GM19328 (cell line): ENCODE data around the gene PHKB.
"Not testable (repeated sequence)": the region's sequence is repeated elsewhere in the genome, so short reads cannot be mapped to it uniquely, and the experiment has no call there.

ENCODE experiments used
- ATAC-seq: cut with Tn5 transposase; IDR thresholded peaks from one replicate; pipeline ENCODE4 v1.9.1; 2021; ENCODE audit warnings: mild to moderate bottlenecking, moderate library complexity; ENCODE audit not compliant: unreplicated experiment

The PHKB gene

DNA sequence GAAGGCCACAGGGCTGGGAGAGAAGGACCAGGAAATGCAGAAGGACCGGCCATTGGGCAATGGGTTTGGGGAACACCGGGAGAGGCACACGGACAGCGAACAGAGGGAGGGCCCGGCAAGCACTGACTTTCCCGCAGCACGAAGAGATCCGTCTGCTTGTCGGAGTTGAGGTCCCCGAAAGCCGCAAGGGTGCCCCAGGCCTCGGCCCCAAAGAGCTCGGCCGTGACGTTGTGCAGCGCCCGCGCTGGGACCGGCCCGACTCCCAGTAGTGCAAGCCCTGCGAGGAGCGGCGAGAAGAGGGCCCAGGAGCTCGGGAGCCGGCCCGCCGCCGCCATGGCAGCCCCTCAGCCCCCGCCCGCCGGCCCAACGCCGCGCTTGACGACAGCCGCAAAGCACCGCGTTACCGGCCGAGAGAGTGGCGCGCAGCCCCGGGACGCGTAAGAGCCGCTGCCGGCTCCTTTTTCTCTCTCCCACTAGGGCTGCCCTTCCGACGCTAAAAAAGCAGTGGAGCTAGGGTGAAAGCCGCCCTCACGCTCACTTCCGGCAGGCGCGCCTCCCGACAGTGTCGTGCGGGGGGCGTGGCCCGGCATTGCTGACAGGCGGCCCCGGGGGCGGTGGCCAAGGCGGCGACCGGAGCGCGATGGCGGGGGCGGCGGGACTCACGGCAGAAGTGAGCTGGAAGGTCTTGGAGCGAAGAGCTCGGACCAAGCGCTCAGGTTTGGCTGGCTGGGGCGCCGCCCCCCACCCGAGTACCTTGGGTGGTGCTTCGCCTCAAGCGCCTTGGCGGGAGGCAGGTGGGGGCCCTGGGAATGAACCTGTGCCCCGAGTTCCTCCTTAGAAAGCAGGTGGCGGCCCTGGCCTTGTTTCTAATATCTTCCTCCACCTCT, at the start of gene PHKB, which contains the start of gene ITFG1:
Gene PHKB, plus strand, starts transcription at position 621 of the 887 bp plus-strand sequence. Its CDS starts 20 bp downstream, at position 641.
Gene ITFG1, minus strand, starts transcription at position 353 of the 887 bp plus-strand sequence. Its CDS starts 18 bp downstream, at position 335.
- peak; percentile 69 for ATAC-seq

DNA sequence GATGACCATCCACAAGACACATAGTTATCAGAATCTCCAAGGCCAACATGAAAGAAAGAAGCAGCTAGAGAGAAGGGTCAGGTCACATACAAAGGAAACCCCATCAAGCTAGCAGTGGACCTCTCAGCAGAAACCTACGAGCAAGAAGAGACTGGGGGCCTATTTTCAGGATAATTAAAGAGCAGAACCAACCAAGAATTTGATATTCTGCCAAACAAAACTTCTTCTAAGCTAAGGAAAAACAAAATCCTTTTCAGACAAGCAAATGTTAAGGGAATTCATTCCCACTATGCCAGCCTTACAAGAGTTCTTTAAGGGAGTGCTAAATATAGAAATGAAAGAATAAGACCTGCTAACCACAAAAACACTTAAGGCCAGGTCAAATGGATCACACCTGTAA, 48.1 kb upstream of the PHKB start:
- ATAC-seq = no peak

DNA sequence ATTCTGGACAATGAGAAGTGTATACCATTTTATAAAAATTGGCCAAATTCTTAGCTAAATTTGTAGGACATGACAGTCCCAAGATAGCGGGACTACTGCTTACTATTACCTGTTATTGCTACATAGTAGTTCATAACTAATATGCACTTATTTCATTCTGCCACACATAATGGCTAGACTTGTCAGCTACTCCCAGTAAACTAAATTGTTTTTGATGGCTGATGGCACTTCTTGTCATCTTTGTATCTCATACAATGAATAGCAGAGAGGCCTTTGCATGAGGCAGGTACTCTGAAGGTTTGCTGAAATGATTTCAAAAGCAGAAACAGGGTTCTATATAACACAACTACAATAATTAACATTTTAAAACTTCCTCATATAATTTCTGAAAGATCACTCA, 44.3 kb upstream of the PHKB start:
- ATAC-seq = no peak

GRCh38 chr16:47424846-47425245, 36.3 kb upstream of the PHKB start:
- no peak for ATAC-seq

GRCh38 chr16:47426806-47427205, 34.3 kb upstream of the PHKB start:
- ATAC-seq = no peak

DNA sequence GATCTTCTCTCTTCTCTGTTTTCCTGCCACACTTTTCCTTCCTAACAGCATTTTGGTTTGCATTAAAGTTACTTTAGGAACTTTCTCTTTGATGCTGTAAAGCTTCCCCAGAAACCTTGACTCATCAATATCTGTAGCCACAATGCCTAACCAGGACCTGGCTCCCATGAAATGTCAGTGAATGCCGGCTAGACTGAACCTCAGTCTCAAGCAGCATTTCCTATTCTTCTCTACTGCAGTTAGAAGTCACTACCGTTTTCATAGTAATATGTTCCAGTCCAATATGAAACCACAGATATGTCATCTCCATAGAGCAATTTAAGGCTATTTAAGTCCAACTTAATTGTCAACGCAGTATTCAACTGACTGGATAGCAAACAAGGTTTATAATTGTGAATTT, 29.2 kb upstream of the PHKB start:
- ATAC-seq = no peak

- ATAC-seq = not testable (repeated sequence)
These were observed 26.9 kb upstream of the PHKB start for GRCh38 chr16:47434274-47434673.

GRCh38 chr16:47440066-47440465, 21.1 kb upstream of the PHKB start:
- not testable (repeated sequence) for ATAC-seq

DNA sequence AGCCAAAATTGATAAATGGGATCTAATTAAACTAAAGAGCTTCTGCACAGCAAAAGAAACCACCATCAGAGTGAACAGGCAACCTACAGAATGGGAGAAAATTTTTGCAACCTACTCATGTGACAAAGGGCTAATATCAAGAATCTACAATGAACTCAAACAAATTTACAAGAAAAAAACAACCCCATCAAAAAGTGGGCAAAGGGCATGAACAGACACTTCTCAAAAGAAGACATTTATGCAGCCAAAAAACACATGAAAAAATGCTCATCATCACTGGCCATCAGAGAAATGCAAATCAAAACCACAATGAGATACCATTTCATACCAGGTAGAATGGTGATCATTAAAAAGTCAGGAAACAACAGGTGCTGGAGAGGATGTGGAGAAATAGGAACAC, 18.2 kb upstream of the PHKB start:
- not testable (repeated sequence) for ATAC-seq

GRCh38 chr16:47446431-47446830, 14.7 kb upstream of the PHKB start:
- no peak for ATAC-seq

GRCh38 chr16:47448830-47449575, 12.1 kb upstream of the PHKB start:
- ATAC-seq = no peak

DNA sequence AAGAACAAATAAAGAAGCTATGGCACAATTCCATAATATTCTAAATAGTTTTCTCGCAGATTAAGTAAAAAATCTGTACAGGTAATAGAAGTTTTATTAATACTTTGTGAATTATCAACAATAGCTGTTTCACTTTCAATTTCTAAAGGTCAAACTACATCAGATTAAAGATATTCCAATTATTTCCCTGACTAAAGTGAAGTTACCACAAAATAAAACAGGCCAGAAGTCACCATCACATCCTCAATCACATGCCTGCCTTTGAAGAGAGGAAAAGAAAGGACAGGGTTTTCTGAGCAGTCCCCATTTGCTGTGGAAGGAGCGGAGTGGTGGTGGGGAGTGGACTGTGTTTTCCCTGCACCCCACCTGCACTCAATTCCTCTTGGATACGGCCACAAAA, 11.3 kb upstream of the PHKB start:
- no peak for ATAC-seq

GRCh38 chr16:47458331-47458730, 2.8 kb upstream of the PHKB start:
- no peak for ATAC-seq

- no peak for ATAC-seq
These were observed 1.5 kb upstream of the PHKB start for GRCh38 chr16:47459603-47460002.

DNA sequence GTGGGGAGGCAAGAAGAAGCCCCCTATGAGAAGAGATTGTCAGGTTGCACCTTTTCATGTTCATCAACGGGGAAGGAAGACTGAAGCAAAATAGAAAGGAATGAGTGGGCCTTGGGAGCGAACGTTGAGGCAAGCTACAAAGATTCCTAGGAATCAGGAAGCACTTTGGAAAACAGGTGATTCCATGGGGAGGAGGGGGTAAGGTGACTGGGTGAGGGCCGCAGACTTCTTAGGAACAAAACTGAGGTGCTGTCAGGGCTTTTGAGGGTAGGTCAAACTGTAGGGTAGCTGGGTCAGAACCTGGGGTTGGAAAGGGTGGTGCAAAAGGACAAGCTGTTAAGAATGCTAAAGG, 796 bp upstream of the PHKB start:
- no peak for ATAC-seq

- no peak for ATAC-seq
These were observed 601 bp downstream of the PHKB start for GRCh38 chr16:47461598-47462266.

GRCh38 chr16:47463771-47464624, 2.9 kb downstream of the PHKB start:
- no peak for ATAC-seq

DNA sequence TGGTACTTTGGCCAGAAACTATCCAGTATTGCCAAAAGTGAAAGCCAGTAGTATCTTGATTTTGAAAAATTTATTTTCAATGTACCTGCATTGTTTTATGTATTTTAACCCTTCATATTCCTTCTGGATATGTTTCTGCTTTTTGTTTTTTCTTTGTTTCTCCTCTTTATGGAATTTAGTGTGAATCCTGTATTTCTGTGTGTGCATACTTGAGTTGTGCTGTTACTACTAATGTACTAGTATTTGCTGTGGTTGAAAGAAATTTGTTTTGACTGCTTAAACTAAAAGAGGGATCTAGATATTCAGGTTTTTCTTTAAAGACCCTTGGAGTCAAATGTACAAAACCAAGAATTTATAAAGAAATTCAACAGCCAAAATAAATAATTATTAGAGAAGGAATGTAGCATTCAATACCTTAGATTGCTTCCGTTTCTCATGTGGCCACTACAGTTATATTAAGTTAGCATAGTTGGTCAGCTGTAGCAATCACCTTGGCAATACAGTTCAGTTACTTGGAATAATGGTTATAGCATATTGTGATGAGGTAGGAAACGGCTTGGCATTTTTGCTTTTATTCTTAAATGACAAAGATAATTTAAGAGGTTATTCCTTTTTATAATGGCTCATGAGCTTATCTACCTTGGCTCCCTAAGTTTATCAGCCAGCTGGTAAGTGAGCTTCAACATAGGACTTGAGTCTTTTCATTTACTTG, 4.9 kb downstream of the PHKB start:
- no peak for ATAC-seq

DNA sequence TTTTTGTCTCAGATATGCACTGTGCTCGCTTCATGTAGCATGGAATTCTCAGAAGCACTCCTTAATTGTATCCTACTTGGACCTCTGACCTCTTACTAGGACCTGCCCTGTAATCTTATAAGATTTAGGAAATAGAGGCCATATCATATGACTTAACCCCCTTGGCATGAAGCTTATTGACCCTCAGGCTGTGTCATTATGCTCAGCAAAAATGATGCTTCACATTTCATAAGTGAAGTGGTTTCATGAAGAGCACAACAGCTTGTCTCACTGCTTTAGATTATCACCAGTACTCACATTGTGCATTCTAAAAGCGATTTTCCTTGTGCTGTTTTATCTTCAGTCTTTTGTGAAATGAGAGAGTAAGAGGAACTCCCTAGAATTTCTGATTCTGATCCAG, 6.4 kb downstream of the PHKB start:
- ATAC-seq = no peak
